HCT116 (cell line): Measurements from ENCODE around the gene HYAL1. TPM values are rescaled to one million over a fixed set of nuclear protein-coding genes. Genes with fewer than 3 reads are reported as not detected.

Experiments
- ATAC-seq: fragments of 200-7000 bp; cut with Tn5 transposase; 2 replicates; pipeline ENCODE4 v1.9.1; 2020; ENCODE audit warnings: mild to moderate bottlenecking, moderate library complexity
- BruUV-seq: library from RNA; stranded (reverse); fragments of 400-500 nt; replicated peaks from 2 replicates; lab custom pipeline; 2021; lab: Mats Ljungman, UMichigan
- CTCF ChIA-PET: fragments of 300-600 bp; sonication (Branson Sonifier 250); formaldehyde crosslinking; loops from one replicate; lab custom pipeline; 2021; ENCODE audit warnings: antibody characterized with exemption; lab: Charles Lee
- POLR2A ChIA-PET: fragments of 300-600, 350-600 bp; sonication (Branson Sonifier 250); formaldehyde crosslinking; loops from one replicate; lab custom pipeline; 2021; ENCODE audit warnings: antibody characterized with exemption; lab: Charles Lee
- RAD21 ChIA-PET, 2 experiments: fragments of 300-600 bp; sonication (Branson Sonifier 250); formaldehyde crosslinking; loops; one replicate each; lab custom pipeline; 2023; ENCODE audit warnings: low total read pairs in 2 of 2; ENCODE audit not compliant: uncharacterized antibody in 2 of 2, unreplicated experiment in 2 of 2, low non-redundant PET in 1 of 2; lab: Charles Lee
- DNase-seq: peaks from one replicate; pipeline ENCODE4 v3.0.0-alpha.2; 2010; ENCODE audit warnings: low read depth, low spot score
- H2AFZ ChIP-seq: fragments of 200-600 bp; shearing (Covaris generic), sonication (generic); 2 replicates; pipeline ENCODE4 v1.6.1; 2017; ENCODE audit warnings: low read depth, mixed run types, mixed read lengths, antibody characterized with exemption, low read length; ENCODE audit not compliant: poor library complexity, severe bottlenecking
- H3K27ac ChIP-seq: 2 replicates; pipeline ENCODE4 v1.5.1; 2012; ENCODE audit warnings: low read depth, low read length
- H3K27me3 ChIP-seq: fragments of 200-600 bp; sonication (generic); 2 replicates; pipeline ENCODE4 v1.6.1; 2016; ENCODE audit warnings: mixed run types, low read length, mixed read lengths; ENCODE audit not compliant: insufficient read depth
- H3K36me3 ChIP-seq, 2 experiments: fragments of 200-500 bp in 1 of 2; fragments of 200-600 bp in 1 of 2; sonication (Bioruptor generic) in 1 of 2; sonication (generic) in 1 of 2; 2 replicates each; pipeline versions ENCODE4 v1.5.1 to v1.6.1; 2014 to 2016; ENCODE audit warnings: low read length in 2 of 2, inconsistent platforms in 1 of 2, mixed read lengths in 1 of 2, mixed run types in 1 of 2; ENCODE audit not compliant: insufficient read depth in 2 of 2, control insufficient read depth in 1 of 2
- H3K4me1 ChIP-seq, 2 experiments: fragments of 200-600 bp in 1 of 2; sonication (generic) in 1 of 2; 2 replicates each; pipeline versions ENCODE4 v1.5.1 to v1.6.1; 2012 to 2017; ENCODE audit warnings: low read length in 2 of 2, inconsistent platforms in 1 of 2, mild to moderate bottlenecking in 1 of 2, mixed read lengths in 1 of 2, mixed run types in 1 of 2, moderate library complexity in 1 of 2; ENCODE audit not compliant: insufficient read depth in 2 of 2, control insufficient read depth in 1 of 2
- H3K4me2 ChIP-seq: fragments of 200-600 bp; sonication (generic); 2 replicates; pipeline ENCODE4 v1.6.1; 2017; ENCODE audit warnings: mixed run types, low read length, mixed read lengths
- H3K4me3 ChIP-seq, 2 experiments: fragments of 200-600 bp in 1 of 2; sonication (generic) in 1 of 2; replicated peaks in 1 of 2; 2 replicates each; pipeline ENCODE4 v1.5.1; 2011 to 2016; ENCODE audit warnings: low read length in 2 of 2, control low read depth in 1 of 2, low read depth in 1 of 2, mild to moderate bottlenecking in 1 of 2, mixed read lengths in 1 of 2, mixed run types in 1 of 2
- H3K79me2 ChIP-seq: fragments of 200-600 bp; sonication (generic); 2 replicates; pipeline ENCODE4 v1.6.1; 2017; ENCODE audit warnings: mild to moderate bottlenecking, mixed run types, low read length, moderate library complexity, mixed read lengths; ENCODE audit not compliant: insufficient read depth
- H3K9ac ChIP-seq: fragments of 200-600 bp; sonication (generic); 2 replicates; pipeline ENCODE4 v1.6.1; 2016; ENCODE audit warnings: low read length, mixed read lengths
- H3K9me2 ChIP-seq: fragments of 200-600 bp; sonication (generic), shearing (Covaris generic); 2 replicates; pipeline ENCODE4 v1.6.1; 2017; ENCODE audit warnings: mixed run types, mild to moderate bottlenecking, moderate library complexity; ENCODE audit not compliant: insufficient read depth
- H3K9me3 ChIP-seq, 2 experiments: fragments of 200-500 bp in 1 of 2; fragments of 200-600 bp in 1 of 2; sonication (Bioruptor generic) in 1 of 2; sonication (generic) in 1 of 2; 2 replicates each; pipeline ENCODE4 v1.6.1; 2014 to 2017; ENCODE audit warnings: low read length in 2 of 2, mixed read lengths in 2 of 2, inconsistent platforms in 1 of 2, low read depth in 1 of 2, mild to moderate bottlenecking in 1 of 2, mixed run types in 1 of 2, moderate library complexity in 1 of 2; ENCODE audit not compliant: control insufficient read depth in 1 of 2, insufficient read depth in 1 of 2
- H4K20me1 ChIP-seq: fragments of 200-600 bp; sonication (generic), shearing (Covaris generic); 2 replicates; pipeline ENCODE4 v1.6.1; 2017; ENCODE audit warnings: mixed run types, mild to moderate bottlenecking, moderate library complexity; ENCODE audit not compliant: insufficient read depth
- ATF3 ChIP-seq: IDR thresholded peaks from 2 replicates; pipeline ENCODE4 v1.6.1; 2012
- CBX3 ChIP-seq: IDR thresholded peaks from 2 replicates; pipeline ENCODE4 v1.6.1; 2012; ENCODE audit warnings: low read depth
- ELF1 ChIP-seq: IDR thresholded peaks from 2 replicates; pipeline ENCODE4 v1.6.1; 2012; ENCODE audit warnings: low read depth, borderline replicate concordance
- EZH2 ChIP-seq: fragments of 200-600 bp; sonication (generic); IDR thresholded peaks from 2 replicates; pipeline ENCODE4 v1.6.1; 2017; ENCODE audit warnings: antibody characterized with exemption, mixed run types
- EZH2phosphoT487 ChIP-seq: fragments of 200-600 bp; IDR thresholded peaks from 2 replicates; pipeline ENCODE4 v1.6.1; 2018; ENCODE audit warnings: antibody characterized with exemption, borderline replicate concordance
- JUND ChIP-seq: IDR thresholded peaks from 2 replicates; pipeline ENCODE4 v1.6.1; 2012
- POLR2A ChIP-seq: IDR thresholded peaks from 2 replicates; pipeline ENCODE4 v1.7.0; 2011; ENCODE audit warnings: borderline replicate concordance; ENCODE audit not compliant: insufficient read depth, insufficient read length; ENCODE audit errors: extremely low read depth
- POLR2AphosphoS5 ChIP-seq: IDR thresholded peaks from 2 replicates; pipeline ENCODE4 v1.6.1; 2011; ENCODE audit warnings: mild to moderate bottlenecking, low read depth, low read length, moderate library complexity
- SIN3A ChIP-seq: IDR thresholded peaks from 2 replicates; pipeline ENCODE4 v1.6.1; 2012; ENCODE audit warnings: low read depth
- YY1 ChIP-seq: IDR thresholded peaks from 2 replicates; pipeline ENCODE4 v1.6.1; 2011; ENCODE audit warnings: low read length, low read depth, moderate library complexity, mild to moderate bottlenecking; ENCODE audit not compliant: insufficient replicate concordance; ENCODE audit errors: extremely low read depth
- ZFX ChIP-seq: fragments of 450-650 bp; IDR thresholded peaks from 2 replicates; pipeline ENCODE4 v1.6.1; 2017
- ZNF274 ChIP-seq: fragments of 200-500 bp; sonication (Bioruptor generic); IDR thresholded peaks from 2 replicates; pipeline ENCODE4 v1.6.1; 2014; ENCODE audit warnings: mild to moderate bottlenecking, low read depth, low read length, inconsistent platforms
- intact Hi-C: fragments of 100-400 bp; cut with micrococcal nuclease; formaldehyde crosslinking; loops from 2 replicates; pipeline ENCODE4 v1.10.0; 2022
- total RNA-seq: library from RNA; stranded (reverse); gene quantifications from one replicate; pipeline ENCODE4 v1.2.1, GENCODE V29; 2021; ENCODE audit not compliant: unreplicated experiment
- TF ChIP-seq, protein P1 (sequence below), 3 experiments: fragments of 200-600 bp in 1 of 3; sonication (generic) in 1 of 3; IDR thresholded peaks in 2 of 3; conservative IDR thresholded peaks in 1 of 3; 2 replicates each; pipeline ENCODE4 v1.5.1; 2012 to 2017; ENCODE audit warnings: low read depth in 2 of 3, low read length in 2 of 3, antibody characterized with exemption in 1 of 3, borderline replicate concordance in 1 of 3, control low read depth in 1 of 3, mild to moderate bottlenecking in 1 of 3, mixed read lengths in 1 of 3, mixed run types in 1 of 3, moderate library complexity in 1 of 3; ENCODE audit not compliant: insufficient read depth in 1 of 3

HYAL1 gene
- total RNA-seq, 1 experiment from 2014 or later: 6.1 TPM

DNA sequence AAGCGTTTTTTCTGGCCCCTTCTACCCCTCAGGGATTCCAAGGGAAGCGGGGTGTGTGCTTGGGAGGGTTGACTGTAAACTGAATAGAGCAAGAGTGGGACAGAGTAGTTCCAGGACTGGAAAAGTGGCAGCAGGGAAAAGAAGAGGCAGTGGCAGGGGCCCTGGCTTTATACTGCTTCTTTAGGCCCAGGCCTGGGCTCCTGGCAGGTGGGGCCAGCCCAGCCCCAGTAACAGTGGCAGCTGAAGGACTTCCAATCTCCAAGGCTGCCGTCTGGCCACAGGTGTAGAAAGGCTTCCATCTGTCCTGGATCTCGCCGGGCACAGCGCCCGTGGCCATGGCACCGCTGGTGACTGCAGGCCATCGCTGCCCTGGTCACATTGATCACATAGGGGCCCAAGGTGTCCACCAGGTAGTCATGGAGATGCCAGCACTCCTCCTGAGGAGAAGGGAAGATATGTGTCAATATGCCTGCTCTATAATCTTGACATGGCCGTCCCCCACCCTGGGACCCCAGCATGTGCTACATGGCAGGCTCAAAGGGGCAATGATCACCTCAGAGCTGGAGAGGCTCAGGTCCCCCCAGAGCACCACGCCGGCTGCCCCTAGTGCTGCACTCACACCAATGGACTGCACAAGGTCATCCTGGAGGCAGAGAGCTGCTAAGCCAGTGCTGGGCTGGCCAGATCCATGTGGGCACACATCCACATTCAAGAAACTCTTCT is 10.1 kb downstream of the HYAL1 start:
- peak overlapping the region; percentile 85 for H3K4me2 ChIP-seq
- no TSS peak for BruUV-seq
- POLR2A ChIA-PET: interaction anchor here (1.2 to 1.8 kb wide), 4 partner anchors 10 to 58 kb away, joined by 3 to 7 read pairs (median 4); partner anchors contain the start of genes GNAI2, HYAL1 and LSMEM2

DNA sequence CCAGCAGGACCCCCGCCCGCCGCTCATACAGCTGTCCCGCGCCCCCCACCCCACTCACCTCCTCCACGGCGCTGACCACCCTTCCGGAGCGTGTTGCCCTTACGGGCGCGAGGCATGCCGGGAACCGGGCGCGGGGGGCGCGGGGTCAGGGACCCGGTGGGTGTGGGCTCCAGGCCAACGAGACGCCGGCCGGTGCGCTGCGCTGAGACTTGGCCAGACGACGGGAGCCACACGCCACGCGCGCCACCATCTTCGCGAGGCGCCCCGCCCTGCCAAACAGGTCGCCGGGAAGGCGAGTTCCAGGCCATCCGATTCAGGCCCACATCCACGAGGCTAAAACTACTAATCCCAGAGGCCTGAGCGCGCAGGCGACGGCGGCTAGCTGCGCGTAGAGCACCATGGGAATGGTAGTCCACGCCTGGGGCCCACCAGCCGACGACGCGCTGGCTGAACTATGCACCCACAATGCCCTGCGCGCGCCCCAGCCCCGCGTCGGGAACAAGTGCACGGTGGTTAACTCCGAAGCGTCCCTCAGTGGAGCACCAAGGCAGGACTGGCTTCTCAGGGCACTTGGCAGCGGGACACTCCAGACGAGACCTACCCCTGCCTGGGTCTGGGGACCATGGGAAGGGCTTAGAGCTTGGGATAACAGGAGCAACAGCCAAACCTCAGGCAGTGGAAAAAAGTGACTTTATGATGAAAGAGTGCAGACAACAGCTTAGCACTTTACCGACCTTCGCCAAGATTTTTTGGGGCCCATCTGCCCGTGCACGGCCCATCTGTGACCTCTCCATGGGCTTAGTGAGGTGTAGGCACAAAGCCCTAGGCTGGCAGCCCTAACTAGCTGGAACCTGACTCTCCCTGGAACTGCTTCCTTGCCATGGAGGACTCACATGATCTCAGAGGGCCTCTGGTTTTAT is 11.0 kb downstream of the HYAL1 start, which contains the start of gene IFRD2:
TSS of gene IFRD2 (minus strand) at position 271 of the 920 bp plus-strand sequence. CDS start at position 116, 155 bp downstream.
- TSS peak; percentile 99 for BruUV-seq
- Histone ChIP-seq H3K9ac (peak within 1 kb of the TSS; percentile 99), H3K4me1 (peaks cover 11 to 17% of the 10 kb centered on the region in 2 experiments), H3K4me2 (peak within 1 kb of the TSS; percentile 85), H4K20me1 (no peaks in the 10 kb centered on the region), H3K36me3 (peaks cover 20 to 34% of the 10 kb centered on the region in 2 experiments), H3K9me2 (no peaks in the 10 kb centered on the region), H3K27ac (peak within 1 kb of the TSS; percentile 95), H3K79me2 (peaks cover 42% of the 10 kb centered on the region), H3K27me3 (no peaks in the 10 kb centered on the region), H3K4me3 (peak within 1 kb of the TSS; percentile 98 to 99), H2AFZ (no peak within 1 kb of the TSS), H3K9me3 (no peaks in the 10 kb centered on the region)
- DNase-seq (peak; percentile 96), ATAC-seq (peak; percentile 94)
- ChIA-PET CTCF (interaction anchor here (1.2 to 1.9 kb wide), 6 partner anchors 18 to 66 kb away, joined by 3 to 8 read pairs (median 6); no protein-coding TSS in a partner anchor), RAD21 (interaction anchor here (0.7 to 0.9 kb wide), 2 partner anchors 29 to 98 kb away, joined by 3 to 4 read pairs; no protein-coding TSS in a partner anchor), POLR2A (interaction anchor here (1.0 to 1.8 kb wide), 9 partner anchors 8 to 57 kb away, joined by 3 to 7 read pairs (median 4); partner anchors contain the start of genes GNAI2 and HYAL1)
- intact Hi-C loops: no loop called here
- peak; percentile 56 for TF ChIP-seq POLR2A
- no peak for TF ChIP-seq ELF1
- peak; percentile 13; the same call in 1 of the 2 replicates for TF ChIP-seq ZFX
- TF ChIP-seq EZH2: no peak
- TF ChIP-seq YY1: peak; percentile 91
- no peak for TF ChIP-seq EZH2phosphoT487
- no peak for TF ChIP-seq CBX3
- TF ChIP-seq ATF3: no peak
- TF ChIP-seq POLR2AphosphoS5: peak; percentile 87; the same call in 1 of the 2 replicates
- TF ChIP-seq, protein P1, sequence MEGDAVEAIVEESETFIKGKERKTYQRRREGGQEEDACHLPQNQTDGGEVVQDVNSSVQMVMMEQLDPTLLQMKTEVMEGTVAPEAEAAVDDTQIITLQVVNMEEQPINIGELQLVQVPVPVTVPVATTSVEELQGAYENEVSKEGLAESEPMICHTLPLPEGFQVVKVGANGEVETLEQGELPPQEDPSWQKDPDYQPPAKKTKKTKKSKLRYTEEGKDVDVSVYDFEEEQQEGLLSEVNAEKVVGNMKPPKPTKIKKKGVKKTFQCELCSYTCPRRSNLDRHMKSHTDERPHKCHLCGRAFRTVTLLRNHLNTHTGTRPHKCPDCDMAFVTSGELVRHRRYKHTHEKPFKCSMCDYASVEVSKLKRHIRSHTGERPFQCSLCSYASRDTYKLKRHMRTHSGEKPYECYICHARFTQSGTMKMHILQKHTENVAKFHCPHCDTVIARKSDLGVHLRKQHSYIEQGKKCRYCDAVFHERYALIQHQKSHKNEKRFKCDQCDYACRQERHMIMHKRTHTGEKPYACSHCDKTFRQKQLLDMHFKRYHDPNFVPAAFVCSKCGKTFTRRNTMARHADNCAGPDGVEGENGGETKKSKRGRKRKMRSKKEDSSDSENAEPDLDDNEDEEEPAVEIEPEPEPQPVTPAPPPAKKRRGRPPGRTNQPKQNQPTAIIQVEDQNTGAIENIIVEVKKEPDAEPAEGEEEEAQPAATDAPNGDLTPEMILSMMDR (IDR thresholded peaks at IDR 0.05 in 2 of 3, conservative IDR thresholded peaks at IDR 0.05 in 1 of 3; ENCODE audit: borderline replicate concordance in 1 of 3, insufficient read depth in 1 of 3, low read depth in 2 of 3, low read length in 2 of 3): no peak

More for the DNA sequence above, 10.1 kb downstream of the HYAL1 start:
- CTCF ChIA-PET: interaction anchor here (1.8 to 1.9 kb wide), 2 partner anchors 31 to 47 kb away, joined by 6 to 8 read pairs; no protein-coding TSS in a partner anchor
- Histone ChIP-seq H3K9ac (peak overlapping the region; percentile 99), H3K9me2 (no peaks in the 10 kb centered on the region), H4K20me1 (no peaks in the 10 kb centered on the region), H3K4me1 (peaks cover 11 to 24% of the 10 kb centered on the region in 2 experiments), H3K4me3 (peak overlapping the region; percentile 98 to 99), H3K27ac (peak overlapping the region; percentile 65), H3K27me3 (no peaks in the 10 kb centered on the region), H3K79me2 (peaks cover 39% of the 10 kb centered on the region), H3K36me3 (peaks cover 18 to 26% of the 10 kb centered on the region in 2 experiments), H2AFZ (no peak overlapping the region), H3K9me3 (no peaks in the 10 kb centered on the region)
- TF ChIP-seq JUND (no peak), EZH2 (no peak), SIN3A (no peak), ZNF274 (no peak), ELF1 (no peak)
- intact Hi-C loops: no loop called here
- ATAC-seq (no peak), DNase-seq (no peak)
- RAD21 ChIA-PET: no interaction called here
